Sigmoid colon (tissue), 4 donors: ENCODE data around the gene EPO.

ENCODE experiments used
- CTCF ChIP-seq, 4 experiments: fragments of 450-650 bp in 3 of 4; fragments of 200-600 bp in 1 of 4; IDR thresholded peaks; one replicate each; pipeline ENCODE4 v1.5.1; 2016 to 2019; ENCODE audit warnings: antibody characterized with exemption in 4 of 4, mild to moderate bottlenecking in 3 of 4, moderate library complexity in 2 of 4
- EP300 ChIP-seq, 4 donors: sonication (generic); formaldehyde crosslinking; IDR thresholded peaks; one replicate each; pipeline ENCODE4 v1.6.1; 2017; ENCODE audit warnings: antibody characterized with exemption in 4 of 4
- POLR2A ChIP-seq, 2 donors: fragments of 450-650 bp; IDR thresholded peaks; one replicate each; pipeline ENCODE4 v1.6.1; 2016; ENCODE audit warnings: antibody characterized with exemption in 2 of 2, mild to moderate bottlenecking in 2 of 2, moderate library complexity in 2 of 2

- TF ChIP-seq CTCF (IDR thresholded peaks at IDR 0.05) (no peak), EP300 (IDR thresholded peaks at IDR 0.05) (no peak), POLR2A (IDR thresholded peaks at IDR 0.05) (no peak)
Observed at GRCh38 chr7:100693312-100694097, 26.8 kb upstream of the EPO start.
